Neural cell (in vitro differentiated cells): ENCODE results near the gene WNT7A. TPM values are rescaled to one million over a fixed set of nuclear protein-coding genes. Genes with fewer than 3 reads are reported as not detected.

Experiments used
- H2AFZ ChIP-seq: fragments of 200-600, 300-800 bp; sonication (generic), shearing (Covaris generic); 2 replicates; pipeline ENCODE4 v1.6.0; 2014; ENCODE audit warnings: low read depth, mild to moderate bottlenecking, antibody characterized with exemption, low read length, moderate library complexity
- H3F3A ChIP-seq: fragments of 200-600 bp; shearing (Covaris generic); 2 replicates; pipeline ENCODE4 v1.6.1; 2016; ENCODE audit warnings: mild to moderate bottlenecking, moderate library complexity, mixed read lengths, antibody characterized with exemption, low read length; ENCODE audit not compliant: insufficient read depth, poor library complexity, severe bottlenecking
- H3K27ac ChIP-seq: fragments of 200-600, 300-800 bp; sonication (generic), shearing (Covaris generic); 2 replicates; pipeline ENCODE4 v1.5.1; 2014; ENCODE audit warnings: mild to moderate bottlenecking, low read length, moderate library complexity
- H3K27me3 ChIP-seq: fragments of 300-800, 200-600 bp; sonication (generic), shearing (Covaris generic); 2 replicates; pipeline ENCODE4 v1.6.0; 2014; ENCODE audit warnings: mild to moderate bottlenecking, low read depth, low read length, moderate library complexity; ENCODE audit not compliant: insufficient read depth
- H3K36me3 ChIP-seq: fragments of 300-800, 200-600 bp; sonication (generic), shearing (Covaris generic); 2 replicates; pipeline ENCODE4 v1.5.1; 2014; ENCODE audit warnings: mild to moderate bottlenecking, antibody characterized with exemption, low read length, moderate library complexity; ENCODE audit not compliant: insufficient read depth
- H3K4me2 ChIP-seq: fragments of 300-800, 200-600 bp; sonication (generic), shearing (Covaris generic); 2 replicates; pipeline ENCODE4 v1.6.0; 2014; ENCODE audit warnings: mild to moderate bottlenecking, low read length
- H3K4me3 ChIP-seq: fragments of 300-800, 200-600 bp; sonication (generic), shearing (Covaris generic); 2 replicates; pipeline ENCODE4 v1.5.1; 2014; ENCODE audit warnings: mild to moderate bottlenecking, low read length, moderate library complexity
- H3K79me2 ChIP-seq: fragments of 200-600 bp; shearing (Covaris generic); replicated peaks from 2 replicates; pipeline ENCODE4 v1.6.0; 2014; ENCODE audit warnings: mild to moderate bottlenecking, low read length, moderate library complexity; ENCODE audit not compliant: insufficient read depth
- H3K9ac ChIP-seq: fragments of 300-800, 200-600 bp; sonication (generic), shearing (Covaris generic); 2 replicates; pipeline ENCODE4 v1.6.1; 2016; ENCODE audit warnings: mild to moderate bottlenecking, low read length, mixed read lengths
- H3K9me2 ChIP-seq: fragments of 200-600 bp; shearing (Covaris generic); 2 replicates; pipeline ENCODE4 v1.6.1; 2016; ENCODE audit warnings: mild to moderate bottlenecking, low read length, mixed read lengths; ENCODE audit not compliant: insufficient read depth
- H3K9me3 ChIP-seq: fragments of 200-600, 300-800 bp; sonication (generic), shearing (Covaris generic); 2 replicates; pipeline ENCODE4 v1.6.1; 2016; ENCODE audit warnings: mild to moderate bottlenecking, mixed run types, low read length, moderate library complexity, mixed read lengths
- H4K20me1 ChIP-seq: fragments of 200-600 bp; shearing (Covaris generic); 2 replicates; pipeline ENCODE4 v1.6.1; 2016; ENCODE audit warnings: mild to moderate bottlenecking, mixed run types; ENCODE audit not compliant: insufficient read depth
- CTCF ChIP-seq: fragments of 450-650 bp; IDR thresholded peaks from 2 replicates; pipeline ENCODE4 v1.5.1; 2014; ENCODE audit warnings: antibody characterized with exemption, mild to moderate bottlenecking, moderate library complexity; ENCODE audit not compliant: poor library complexity, severe bottlenecking
- EP300 ChIP-seq: fragments of 450-650 bp; conservative IDR thresholded peaks from 2 replicates; pipeline ENCODE4 v1.6.1; 2014; ENCODE audit warnings: antibody characterized with exemption, mild to moderate bottlenecking, moderate library complexity; ENCODE audit not compliant: poor library complexity, severe bottlenecking
- EZH2 ChIP-seq: fragments of 200-600, 300-800 bp; shearing (Covaris generic), sonication (generic); IDR thresholded peaks from 2 replicates; pipeline ENCODE4 v1.6.1; 2014; ENCODE audit warnings: antibody characterized with exemption, low read length, borderline replicate concordance, mild to moderate bottlenecking; ENCODE audit not compliant: insufficient read depth, poor library complexity, severe bottlenecking
- MXI1 ChIP-seq: fragments of 450-650 bp; conservative IDR thresholded peaks from 2 replicates; pipeline ENCODE4 v1.6.1; 2014; ENCODE audit warnings: antibody characterized with exemption, mild to moderate bottlenecking; ENCODE audit not compliant: poor library complexity, severe bottlenecking
- POLR2AphosphoS5 ChIP-seq: IDR thresholded peaks from 2 replicates; pipeline ENCODE4 v1.6.1; 2012
- RAD21 ChIP-seq: fragments of 450-650 bp; conservative IDR thresholded peaks from 2 replicates; pipeline ENCODE4 v1.6.1; 2014; ENCODE audit warnings: antibody characterized with exemption, mild to moderate bottlenecking, moderate library complexity
- REST ChIP-seq: IDR thresholded peaks from 2 replicates; pipeline ENCODE4 v1.6.1; 2012; ENCODE audit warnings: borderline replicate concordance
- SMC3 ChIP-seq: fragments of 450-650 bp; conservative IDR thresholded peaks from 2 replicates; pipeline ENCODE4 v1.6.1; 2014; ENCODE audit warnings: antibody characterized with exemption, mild to moderate bottlenecking, moderate library complexity; ENCODE audit not compliant: poor library complexity
- TAF1 ChIP-seq: IDR thresholded peaks from 2 replicates; pipeline ENCODE4 v1.6.1; 2012; ENCODE audit warnings: low read depth
- polyA plus RNA-seq: library from polyadenylated mRNA; depleted of rRNA; stranded (reverse); fragments of >200 nt; gene quantifications from 2 replicates; pipeline ENCODE4 v1.2.3, GENCODE V29; 2014

Gene WNT7A
- polyA plus RNA-seq, 1 donor from 2014 or later = 13.3 TPM

GRCh38 chr3:13901935-13902584 is 22.2 kb upstream of the WNT7A start:
- no peaks in the 10 kb centered on the region for H4K20me1 ChIP-seq
- no peaks in the 10 kb centered on the region for H3K36me3 ChIP-seq
- no peaks in the 10 kb centered on the region for H3F3A ChIP-seq
- H3K9me2 ChIP-seq = no peaks in the 10 kb centered on the region
- H2AFZ ChIP-seq = no peak overlapping the region
- no peak overlapping the region for H3K27ac ChIP-seq
- no peak overlapping the region for H3K4me3 ChIP-seq
- H3K9ac ChIP-seq = no peak overlapping the region
- H3K4me2 ChIP-seq = no peak overlapping the region
- no peaks in the 10 kb centered on the region for H3K79me2 ChIP-seq
- H3K27me3 ChIP-seq = no peaks in the 10 kb centered on the region
- peaks cover 22% of the 10 kb centered on the region for H3K9me3 ChIP-seq
- TF ChIP-seq CTCF = no peak
- TF ChIP-seq EP300 = no peak
- TF ChIP-seq POLR2AphosphoS5 = no peak
- no peak for TF ChIP-seq RAD21
- no peak for TF ChIP-seq MXI1
- TF ChIP-seq REST = no peak
- TF ChIP-seq TAF1 = no peak
- no peak for TF ChIP-seq EZH2
- TF ChIP-seq SMC3 = no peak

- Histone ChIP-seq H3K4me3 (no peak overlapping the region), H4K20me1 (no peaks in the 10 kb centered on the region), H3K9me2 (no peaks in the 10 kb centered on the region), H3K36me3 (no peaks in the 10 kb centered on the region), H2AFZ (no peak overlapping the region), H3F3A (no peaks in the 10 kb centered on the region), H3K27ac (no peak overlapping the region), H3K9me3 (peaks cover 16% of the 10 kb centered on the region), H3K9ac (no peak overlapping the region), H3K27me3 (peaks cover 22% of the 10 kb centered on the region), H3K79me2 (no peaks in the 10 kb centered on the region), H3K4me2 (no peak overlapping the region)
- TF ChIP-seq EP300 = no peak
- TF ChIP-seq POLR2AphosphoS5 = no peak
- TF ChIP-seq RAD21 = no peak
- no peak for TF ChIP-seq MXI1
- TF ChIP-seq TAF1 = no peak
These were observed 18.5 kb upstream of the WNT7A start for GRCh38 chr3:13898346-13898745.
